Stimulated activated CD8-positive, alpha-beta memory T cell treated with anti-CD3 and anti-CD28 coated beads, Interleukin-12 subunit alpha, Interleukin-12 subunit beta, amount 100 ng/mL, for 1 hour (primary cell): Measurements from ENCODE around the gene CCDC91.
"Not testable (repeated sequence)": the region's sequence is repeated elsewhere in the genome, so short reads cannot be mapped to it uniquely, and the experiment has no call there.

ENCODE experiments used
- DNase-seq: peaks from one replicate; pipeline ENCODE4 v3.0.0-alpha.2; 2020; ENCODE audit warnings: low read depth

The CCDC91 gene

DNA sequence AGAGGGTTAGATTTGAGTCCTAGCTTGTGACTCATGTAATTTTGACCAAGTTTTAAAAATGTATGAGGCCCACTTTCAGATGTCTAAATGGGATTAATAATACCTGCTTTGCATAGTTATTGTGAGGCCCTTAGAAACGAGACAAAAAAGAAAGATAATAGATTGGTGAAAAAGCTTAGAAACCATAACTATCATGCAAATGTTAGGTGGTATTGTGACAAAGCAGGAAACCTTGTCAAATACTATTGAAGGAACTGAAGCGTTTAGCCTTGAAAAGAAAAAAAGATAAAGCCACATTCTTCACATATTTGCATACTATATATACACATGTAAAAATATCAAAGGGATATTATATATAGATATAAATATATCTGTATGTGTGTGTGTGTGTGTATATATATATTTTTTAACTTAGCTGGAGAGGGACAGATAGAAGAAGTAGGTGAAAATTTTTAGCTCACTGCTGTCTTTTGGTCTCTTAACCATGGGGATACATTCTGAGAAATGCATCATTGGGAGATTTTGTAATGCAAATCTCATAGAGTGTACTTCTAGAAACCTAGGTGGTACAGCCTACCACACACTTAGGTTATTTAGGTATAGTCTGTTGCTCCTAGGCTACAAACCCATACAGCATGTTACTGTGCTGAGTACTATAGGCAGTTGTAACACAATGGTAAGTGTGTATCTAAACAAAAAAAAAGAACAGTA lies 270.3 kb downstream of the CCDC91 start:
- DNase-seq: no peak

DNA sequence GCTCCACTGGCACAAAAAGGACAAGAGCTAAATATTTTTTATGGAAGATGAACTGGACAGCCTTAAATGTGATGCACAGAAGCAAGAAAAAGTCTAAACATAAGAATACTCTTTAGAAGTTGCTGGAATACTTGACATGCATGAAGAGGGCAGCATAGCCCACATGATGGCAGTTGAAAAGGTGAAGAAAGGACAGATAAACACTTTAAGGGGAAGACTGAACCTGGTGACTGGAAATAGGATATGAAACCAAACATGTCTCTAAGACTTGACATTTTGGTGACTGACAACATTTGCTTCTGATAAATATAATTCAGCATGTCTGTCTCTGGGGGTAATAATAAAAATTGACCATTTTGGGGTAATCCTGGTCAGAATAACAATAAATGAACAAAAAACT lies 273.1 kb downstream of the CCDC91 start:
- no peak for DNase-seq

DNA sequence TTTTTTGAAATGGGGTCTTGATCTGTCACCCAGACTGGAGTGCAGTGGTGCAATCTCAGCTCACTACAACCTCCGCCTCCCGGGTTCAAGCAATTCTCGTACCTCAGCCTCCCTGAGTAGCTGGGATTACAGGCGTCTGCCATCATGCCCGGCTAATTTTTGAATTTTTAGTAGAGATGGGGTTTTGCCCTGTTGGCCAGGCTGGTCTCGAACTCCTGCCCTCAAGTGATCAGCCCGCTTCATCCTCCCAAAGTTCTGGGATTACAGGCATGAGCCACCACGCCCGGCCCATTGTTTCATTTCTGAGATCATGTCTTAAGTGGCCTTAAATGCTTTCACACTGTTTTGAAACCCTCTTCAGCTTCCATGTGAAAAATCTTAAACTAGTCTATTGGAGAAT lies 281.5 kb downstream of the CCDC91 start:
- DNase-seq: not testable (repeated sequence)

DNA sequence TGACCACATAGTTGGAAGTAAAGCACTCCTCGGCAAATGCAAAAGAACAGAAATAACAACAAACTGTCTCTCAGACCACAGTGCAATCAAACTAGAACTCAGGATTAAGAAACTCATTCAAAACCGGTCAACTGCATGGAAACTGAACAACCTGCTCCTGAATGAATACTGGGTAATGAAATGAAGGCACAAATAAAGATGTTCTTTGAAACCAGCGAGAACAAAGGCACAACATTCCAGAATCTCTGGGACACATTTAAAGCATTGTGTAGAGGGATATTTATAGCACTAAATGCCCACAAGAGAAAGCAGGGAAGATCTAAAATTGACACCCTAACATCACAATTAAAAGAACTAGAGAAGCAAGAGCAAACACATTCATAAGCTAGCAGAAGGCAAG lies 285.9 kb downstream of the CCDC91 start:
- not testable (repeated sequence) for DNase-seq

DNA sequence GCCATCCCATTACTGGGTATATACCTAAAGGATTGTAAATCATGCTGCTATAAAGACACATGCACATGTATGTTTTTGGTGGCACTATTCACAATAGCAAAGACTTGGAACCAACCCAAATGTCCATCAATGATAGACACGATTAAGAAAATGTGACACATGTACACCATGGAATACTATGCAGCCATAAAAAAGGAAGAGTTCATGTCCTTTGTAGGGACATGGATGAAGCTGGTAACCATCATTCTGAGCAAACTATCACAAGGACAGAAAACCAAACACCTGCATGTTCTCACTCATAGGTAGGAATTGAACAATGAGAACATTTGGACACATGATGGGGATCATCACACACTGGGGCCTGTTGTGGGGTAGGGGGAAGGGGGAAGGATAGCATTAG lies 288.8 kb downstream of the CCDC91 start:
- not testable (repeated sequence) for DNase-seq

DNA sequence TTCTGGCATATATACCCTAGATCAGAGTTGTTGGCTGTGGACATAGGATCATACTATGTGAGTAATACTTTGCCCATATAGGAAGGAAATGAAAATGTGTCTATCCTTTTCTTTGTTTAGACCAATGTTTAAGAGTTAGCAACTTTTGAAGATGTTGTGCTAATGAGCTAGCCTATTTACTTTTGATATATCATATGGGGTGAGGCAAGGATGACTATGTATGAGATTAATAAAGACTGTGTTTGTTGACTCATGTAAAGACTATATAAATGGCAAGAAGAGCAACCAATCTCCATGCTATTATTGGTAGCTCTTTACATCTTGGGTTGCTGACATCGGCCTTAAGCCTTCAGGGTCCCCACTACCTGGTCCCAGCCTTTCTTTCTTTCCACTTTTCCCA lies 289.4 kb downstream of the CCDC91 start:
- DNase-seq: no peak

DNA sequence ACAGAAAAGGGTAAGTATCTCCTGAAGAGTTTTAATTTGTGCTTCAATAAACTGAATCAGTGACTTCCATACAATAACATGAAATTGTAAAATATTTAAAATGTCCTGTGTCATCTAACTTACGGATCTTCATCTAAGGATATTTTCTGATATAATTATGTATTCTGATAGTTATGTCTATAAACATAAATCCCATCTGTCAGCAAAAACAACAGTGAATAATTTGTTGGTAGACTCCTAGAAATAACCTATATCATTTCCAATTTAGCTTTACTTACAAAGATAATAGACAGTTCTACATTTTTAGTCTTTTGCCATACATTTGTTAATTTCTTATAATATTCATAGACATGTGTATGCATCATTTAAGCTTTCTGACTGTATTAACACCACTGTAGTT lies 293.9 kb downstream of the CCDC91 start:
- DNase-seq: no peak

DNA sequence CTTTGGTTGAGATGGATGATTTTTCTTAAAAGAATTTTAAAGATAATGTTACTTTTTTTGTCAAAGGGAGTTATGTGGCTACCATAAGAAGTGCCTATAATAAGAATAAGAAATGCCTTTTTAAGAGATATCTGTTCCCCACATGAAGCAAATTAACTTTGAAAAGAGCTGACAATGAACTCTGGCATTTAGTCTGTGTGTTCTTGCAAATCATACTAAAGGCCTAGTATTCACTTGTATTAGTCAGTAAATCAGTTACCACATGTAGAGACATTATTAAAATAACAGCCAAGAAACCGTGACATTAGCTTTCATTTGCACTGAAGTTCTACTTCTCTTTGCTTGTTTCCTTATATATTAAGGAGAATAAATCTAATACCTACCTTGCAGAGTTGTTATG lies 296.3 kb downstream of the CCDC91 start:
- no peak for DNase-seq

DNA sequence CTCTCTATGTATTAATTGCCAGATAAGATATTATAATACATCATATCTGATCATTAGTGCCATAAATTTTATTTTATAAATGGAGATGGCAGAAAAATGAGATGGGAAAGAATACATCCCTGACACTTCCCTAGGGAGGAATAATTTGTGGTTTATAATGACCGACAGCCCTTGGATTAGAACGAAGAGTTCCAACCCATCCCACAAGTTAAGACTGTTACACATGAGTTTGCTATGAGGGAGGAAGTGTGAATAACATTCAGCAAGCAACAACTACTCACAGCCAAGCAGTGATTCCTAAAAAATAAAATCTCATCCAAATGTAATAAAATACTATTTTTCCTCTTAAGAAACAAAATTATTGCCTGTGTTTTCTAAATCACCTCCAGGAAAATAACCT lies 299.0 kb downstream of the CCDC91 start:
- no peak for DNase-seq

DNA sequence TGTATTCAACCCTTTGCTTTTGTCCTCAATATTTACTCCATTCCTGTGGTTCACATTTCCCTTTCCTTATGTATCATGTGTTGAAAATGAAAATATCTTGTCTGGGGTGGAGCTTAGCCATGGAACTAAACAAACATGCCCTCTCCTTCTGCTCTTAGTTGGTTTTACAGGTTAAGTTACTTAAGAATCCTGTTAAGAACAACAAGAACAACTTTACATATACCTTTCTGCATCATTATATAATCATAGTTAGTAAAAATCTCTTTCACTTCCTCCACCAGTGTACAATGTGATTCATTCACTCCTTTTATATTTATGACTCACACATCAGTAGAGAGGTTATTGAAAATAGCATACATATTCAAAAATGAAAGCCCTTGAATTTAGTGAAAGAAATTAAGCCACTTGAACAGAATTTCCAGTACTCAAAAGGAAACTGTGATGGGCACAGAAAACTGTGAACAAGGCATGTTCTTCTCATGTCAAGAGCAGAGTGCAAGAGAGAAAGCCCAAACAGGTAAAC lies 307.7 kb downstream of the CCDC91 start:
- DNase-seq: no peak

DNA sequence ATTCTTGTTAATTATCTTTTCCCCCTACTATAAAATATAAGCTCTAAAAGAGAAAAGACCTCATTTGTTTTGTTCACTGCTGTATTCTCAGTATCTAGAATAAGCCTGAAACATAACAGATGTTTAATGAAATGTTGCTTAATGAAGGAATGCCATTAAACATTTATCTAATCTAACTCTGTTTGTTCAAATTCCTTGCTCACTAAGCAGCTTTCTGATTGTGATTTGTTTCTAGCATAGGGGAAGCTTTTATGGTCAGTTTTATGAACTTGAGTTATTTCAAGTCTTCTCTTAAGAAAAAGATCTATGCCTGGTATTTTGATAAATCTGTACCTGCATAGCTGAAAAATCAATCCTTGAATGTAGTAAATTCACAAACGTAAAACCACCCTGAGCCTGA lies 308.6 kb downstream of the CCDC91 start:
- no peak for DNase-seq

DNA sequence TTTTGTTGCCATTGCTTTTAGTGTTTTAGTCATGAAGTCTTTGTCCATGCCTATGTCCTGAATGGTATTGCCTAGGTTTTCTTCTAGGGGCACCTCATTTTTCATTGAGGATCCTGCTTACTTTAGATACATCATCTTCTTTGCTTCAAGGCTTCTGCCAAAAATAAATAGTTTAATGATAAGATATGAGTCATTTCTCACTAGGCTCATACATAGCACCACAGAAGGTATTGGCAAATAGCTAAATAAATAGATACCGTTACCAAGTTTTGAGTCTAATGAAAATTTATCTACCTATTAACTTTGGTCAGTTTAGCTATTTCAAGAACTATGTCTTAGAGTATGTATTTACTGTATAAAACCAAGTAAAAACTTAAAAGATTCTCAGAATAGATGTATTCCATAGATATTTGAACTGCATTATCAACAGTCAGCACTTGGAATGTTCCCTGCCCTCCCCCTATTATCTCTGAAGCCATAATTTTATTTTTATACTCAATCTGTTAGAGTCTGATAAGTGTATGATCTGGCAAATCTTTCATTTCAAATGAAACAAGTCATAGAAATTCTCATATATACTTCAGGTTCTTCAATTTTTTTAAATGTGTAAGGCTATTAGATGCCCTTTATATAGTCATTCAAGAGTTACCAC lies 310.2 kb downstream of the CCDC91 start:
- DNase-seq: no peak

DNA sequence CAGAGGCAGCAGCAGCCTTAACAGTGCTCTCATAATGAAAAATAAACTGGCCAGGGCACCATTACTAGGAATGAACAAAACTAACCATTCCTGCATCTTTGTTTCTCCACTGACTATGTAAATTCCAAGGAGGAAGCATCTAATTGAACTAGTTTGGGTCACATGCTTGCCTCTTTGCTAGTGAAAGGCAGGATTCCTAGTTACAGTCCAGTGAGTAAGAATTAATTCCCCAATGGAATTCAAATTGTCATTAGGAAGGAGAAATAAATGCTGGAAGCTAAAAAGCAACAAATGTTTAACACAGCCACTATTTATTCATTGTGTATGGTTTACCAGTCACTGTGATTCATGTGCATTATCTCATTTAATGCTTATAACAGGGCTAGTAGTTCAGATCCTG lies 316.0 kb downstream of the CCDC91 start:
- DNase-seq: no peak

DNA sequence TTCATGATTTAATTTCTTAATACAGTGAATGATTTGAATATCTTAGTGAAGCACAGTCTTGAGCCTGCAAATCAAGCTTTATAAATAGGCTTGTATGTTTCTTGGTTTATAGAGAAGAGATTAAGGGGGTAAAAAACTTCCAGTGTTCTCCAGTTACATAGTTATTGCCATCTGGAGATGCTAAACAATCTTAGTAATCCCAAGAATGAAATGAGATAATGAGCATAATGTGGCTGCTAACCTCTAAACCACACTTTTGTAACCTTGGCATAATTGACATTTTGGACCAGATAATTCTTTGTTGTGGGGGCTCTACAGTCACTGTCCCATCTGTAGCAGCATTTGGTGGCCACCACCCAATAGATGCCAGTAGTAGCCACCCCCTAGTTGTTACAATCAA lies 316.8 kb downstream of the CCDC91 start:
- DNase-seq: no peak

DNA sequence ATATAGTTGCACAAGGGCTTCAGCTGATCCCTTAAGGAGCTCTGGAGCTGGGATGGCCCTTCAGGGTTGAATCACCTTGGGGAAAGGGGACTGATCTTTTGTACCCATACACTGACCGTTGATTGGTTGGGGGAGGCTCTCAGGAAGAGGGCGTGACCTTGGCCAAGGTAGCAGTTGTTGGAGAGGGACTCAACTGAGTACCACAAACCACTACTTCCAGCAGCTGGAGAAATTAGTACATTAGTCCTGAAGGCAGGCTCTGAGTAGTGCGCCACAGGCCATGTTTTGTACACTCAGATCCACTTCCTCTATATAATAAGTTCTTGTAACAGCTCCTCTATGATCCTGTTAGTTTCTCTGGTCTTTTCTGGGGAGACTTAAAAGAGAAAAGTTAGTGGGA lies 317.6 kb downstream of the CCDC91 start:
- DNase-seq: no peak

DNA sequence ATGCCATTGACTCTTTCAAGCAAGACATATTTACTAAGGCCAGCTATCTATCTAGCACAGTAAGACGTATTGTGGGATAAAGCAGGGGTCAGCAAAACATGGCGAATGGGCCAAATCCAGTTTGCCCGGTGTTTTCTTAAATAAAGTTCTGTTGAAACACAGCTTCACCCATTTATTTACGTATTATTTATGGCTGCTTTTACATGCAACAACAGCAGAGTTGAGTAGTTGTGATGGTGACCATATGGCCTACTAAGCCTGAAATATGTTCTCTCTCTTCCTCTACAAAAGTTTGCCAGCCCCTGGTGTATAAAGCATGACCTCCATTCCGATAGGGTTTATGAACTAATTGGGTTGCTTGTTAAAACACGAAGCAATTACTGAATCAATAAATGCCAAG lies 322.1 kb downstream of the CCDC91 start:
- no peak for DNase-seq

DNA sequence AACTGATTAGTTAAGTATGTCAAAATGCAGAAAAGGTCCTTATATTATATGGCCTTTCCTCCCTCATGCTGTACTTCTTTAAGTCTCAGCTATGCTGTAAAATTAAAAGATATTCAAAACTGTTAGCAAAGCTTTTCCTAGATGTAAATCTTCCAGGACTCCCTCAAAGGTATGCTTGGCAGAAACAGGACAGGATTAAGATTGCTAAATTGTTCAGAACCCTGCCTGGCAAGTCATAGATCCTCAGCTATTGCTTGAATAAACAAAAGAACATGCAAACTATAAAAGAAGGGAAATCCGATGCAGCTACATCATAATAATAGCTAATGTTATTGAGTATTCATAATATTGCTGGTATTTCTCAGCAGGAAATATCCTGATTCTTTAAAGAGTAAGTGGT lies 322.6 kb downstream of the CCDC91 start:
- DNase-seq: no peak

DNA sequence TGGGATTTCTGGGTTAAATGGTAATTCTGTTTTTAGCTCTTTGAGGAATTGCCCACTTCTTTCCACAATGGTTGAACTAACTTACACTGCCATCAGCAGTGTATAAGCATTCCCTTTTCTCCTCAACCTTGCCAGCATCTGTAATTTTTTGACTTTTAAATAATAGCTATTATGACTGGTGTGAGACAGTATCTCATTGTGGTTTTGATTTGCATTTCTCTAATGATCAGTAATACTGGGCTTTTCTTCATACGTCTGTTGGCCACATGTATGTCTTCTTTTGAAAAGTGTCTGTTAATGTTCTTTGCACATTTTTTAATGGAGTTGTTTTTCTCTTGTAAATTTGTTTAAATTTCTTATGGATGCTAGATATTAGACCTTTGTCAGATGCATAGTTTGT lies 323.7 kb downstream of the CCDC91 start:
- no peak for DNase-seq

DNA sequence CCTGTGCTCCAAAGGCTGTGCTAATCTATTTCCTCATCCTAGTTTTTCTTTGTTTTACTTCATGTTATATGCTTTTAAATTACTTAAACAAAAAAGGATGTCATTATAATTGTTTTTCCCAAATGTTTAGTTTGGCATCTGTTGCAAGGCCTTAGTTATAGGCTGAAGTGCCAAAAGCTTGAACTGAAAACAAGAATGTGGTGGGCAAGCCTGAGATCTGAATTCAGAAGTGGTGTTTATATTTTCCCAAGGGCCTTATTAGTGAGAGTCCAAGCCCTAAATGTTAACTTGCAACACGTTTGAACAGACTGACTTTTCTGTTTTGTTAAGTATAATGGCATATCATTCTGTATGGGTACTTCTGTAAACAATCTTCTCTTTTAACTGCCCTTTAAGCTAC lies 326.8 kb downstream of the CCDC91 start:
- DNase-seq: no peak

DNA sequence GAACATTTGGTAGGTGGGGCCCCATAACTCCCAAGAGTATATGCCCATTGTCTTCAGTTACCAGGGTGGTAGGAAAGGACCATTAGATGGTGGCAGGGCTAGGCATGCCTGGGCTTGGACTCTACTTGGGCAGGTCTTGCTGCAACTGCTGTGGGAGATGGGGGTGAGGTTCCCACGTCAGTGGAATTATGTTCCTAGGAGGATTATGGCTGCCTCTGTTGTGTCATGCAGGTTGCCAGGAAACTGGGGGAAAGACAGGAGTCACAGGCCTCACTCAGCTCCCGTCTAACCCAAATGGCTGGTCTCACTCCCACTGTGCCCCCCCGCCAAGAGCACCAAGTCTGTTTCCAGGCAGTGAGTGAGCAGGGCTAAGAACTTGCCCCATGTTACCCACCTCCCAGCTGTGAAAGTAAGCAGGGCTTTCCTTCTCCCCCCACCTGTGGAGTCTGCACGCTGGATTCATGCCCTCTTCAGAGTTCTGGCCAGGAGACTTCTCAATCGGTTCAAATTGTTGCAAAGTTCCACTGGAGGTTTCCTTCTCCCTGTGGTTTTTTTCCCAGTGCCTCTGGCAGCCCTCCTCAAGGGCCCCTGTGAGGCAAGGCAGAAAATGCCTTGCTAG lies 337.5 kb downstream of the CCDC91 start:
- DNase-seq: no peak

DNA sequence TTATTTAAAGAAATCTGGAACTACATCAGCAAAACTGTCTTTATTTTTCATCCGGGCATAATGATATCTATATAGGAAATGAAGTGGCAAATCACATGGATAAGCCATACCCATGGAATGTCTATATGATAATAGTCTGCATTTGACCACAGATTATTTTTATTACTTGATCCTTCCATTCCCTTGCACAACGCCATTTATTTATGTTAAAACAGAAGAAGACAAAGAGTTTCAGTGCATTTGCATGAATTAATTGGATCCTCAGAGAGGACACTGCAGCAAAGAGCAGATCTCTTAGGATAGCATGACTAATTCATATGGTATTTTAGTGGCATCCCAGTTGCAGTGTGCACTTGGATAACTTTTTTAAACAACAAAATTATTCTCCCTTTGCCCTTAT lies 345.0 kb downstream of the CCDC91 start:
- DNase-seq: no peak

DNA sequence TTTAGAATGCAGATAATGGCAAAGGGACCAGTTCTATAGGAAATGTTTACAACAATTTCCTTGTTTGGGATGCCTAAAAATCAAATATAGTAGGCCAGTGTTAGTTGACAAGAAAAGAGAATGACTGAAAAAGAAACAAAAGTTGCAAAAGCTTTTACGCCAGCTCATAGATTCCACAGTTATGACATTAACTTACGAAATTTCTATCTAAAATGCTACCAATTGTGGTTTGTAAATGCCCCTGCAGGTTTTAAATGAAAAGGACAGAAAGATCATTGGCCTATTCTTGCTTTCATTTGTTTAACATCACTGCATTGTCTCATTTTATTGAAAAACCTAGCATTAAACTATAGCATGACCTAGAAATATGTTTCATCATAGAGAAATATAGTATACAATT lies 345.8 kb downstream of the CCDC91 start:
- no peak for DNase-seq

DNA sequence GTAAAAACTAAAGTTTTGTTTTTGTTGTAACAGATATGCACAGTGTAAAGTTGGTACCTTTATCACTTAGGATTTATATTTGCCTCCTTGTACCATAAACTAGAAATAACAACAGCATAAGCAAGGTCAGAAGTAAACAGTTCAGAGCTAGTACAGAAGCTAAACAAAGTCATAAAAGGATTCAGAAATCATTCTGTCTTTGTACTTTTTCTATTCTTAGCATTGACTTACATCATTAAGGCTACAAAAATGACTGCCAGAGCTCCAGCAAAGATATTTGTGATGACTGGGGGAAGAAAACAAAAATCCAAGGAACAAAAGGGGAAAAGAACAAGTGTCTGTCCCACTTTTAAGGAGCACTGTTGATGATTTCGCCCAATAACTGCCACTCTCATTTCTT lies 347.2 kb downstream of the CCDC91 start:
- no peak for DNase-seq
